Nasal cavity respiratory epithelium epithelial cell of viscerocranial mucosa (primary cell): ENCODE results near the gene SMG7. TPM values are rescaled to one million over a fixed set of nuclear protein-coding genes. Genes with fewer than 3 reads are reported as not detected.

Experiments used
- total RNA-seq: library from RNA; depleted of rRNA; stranded (reverse); fragments of >200 nt; gene quantifications from 2 replicates; pipeline ENCODE4 v1.2.3, GENCODE V29; 2014

SMG7 gene
- total RNA-seq: 25.6 and 51.3 TPM in 2 replicates

DNA sequence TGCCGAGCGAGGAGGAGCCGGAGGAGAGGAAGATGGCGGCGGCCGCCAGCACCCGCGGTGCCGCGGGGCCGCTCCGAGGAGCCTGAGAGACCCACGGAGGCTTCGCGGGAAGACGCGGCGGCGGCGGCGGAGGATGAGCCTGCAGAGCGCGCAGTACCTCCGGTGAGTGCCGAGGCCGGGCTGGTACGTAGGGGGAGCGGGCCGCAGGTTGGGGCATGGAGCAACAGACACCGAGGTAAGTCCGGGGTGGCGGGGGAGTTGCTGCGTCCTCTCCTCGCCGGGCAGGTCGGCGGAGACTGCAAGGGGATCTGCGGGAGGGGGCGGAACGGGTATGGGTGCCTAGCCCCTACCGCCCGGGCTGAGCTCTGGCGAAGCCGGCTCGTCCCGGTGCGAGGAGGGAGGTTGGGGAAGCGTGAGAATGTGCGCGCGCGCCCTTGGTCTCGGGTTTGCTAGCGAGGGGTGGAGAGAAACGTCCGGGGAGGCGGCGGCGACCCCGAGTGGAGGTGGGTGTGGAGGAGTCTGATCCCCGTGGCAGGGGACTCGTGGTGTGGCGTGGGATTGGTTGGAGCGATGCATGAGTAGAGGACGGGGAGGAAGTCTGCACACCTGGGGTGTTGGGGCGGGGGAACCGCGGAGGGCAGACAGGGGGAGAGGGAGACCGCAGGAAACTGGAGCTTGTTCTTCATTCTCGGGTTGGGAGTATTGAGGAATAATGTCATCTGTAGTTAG is at the start of gene SMG7:
SMG7 (plus strand) TSS at position 12 of the 729 bp plus-strand sequence; CDS start at position 134, 122 bp downstream.

GRCh38 chr1:183590244-183591191 is 118.2 kb downstream of the SMG7 start, which contains the start of gene NCF2:
Gene NCF2 (minus strand): TSS chr1:183590459. CDS start chr1:183590329, 130 bp downstream.

Other genes with a start within 250 kb of the SMG7 start
- 0.34 and 0.50 TPM in 2 replicates for gene NMNAT2, start 54.1 kb upstream of the SMG7 start, total RNA-seq
- gene NCF2, start 118.0 kb downstream of the SMG7 start, total RNA-seq: 63.9 and 66.6 TPM in 2 replicates
- gene ARPC5, start 163.3 kb downstream of the SMG7 start, total RNA-seq: 78.6 and 173 TPM in 2 replicates
- not detected in 2 replicates for gene APOBEC4, start 180.8 kb downstream of the SMG7 start, total RNA-seq